Esophagus squamous epithelium (tissue), 5 donors: ENCODE results near the gene TEX29. TPM values are rescaled to one million over a fixed set of nuclear protein-coding genes. Genes with fewer than 3 reads are reported as not detected.

Source experiments
- DNase-seq: peaks from one replicate; lab custom pipeline; 2025; lab: John Stamatoyannopoulos, UW
- H3K27ac ChIP-seq, 4 donors: fragments of 200-600 bp; sonication (generic); one replicate each; pipeline ENCODE4 v1.5.1; 2016 to 2019; ENCODE audit warnings: mild to moderate bottlenecking in 1 of 4
- H3K27me3 ChIP-seq, 4 donors: fragments of 200-600 bp; sonication (generic); 1 replicate in 3 of 4; 2 replicates in 1 of 4; pipeline versions ENCODE4 v1.5.1 to v1.6.0; 2017 to 2021; ENCODE audit warnings: antibody characterized with exemption in 1 of 4
- H3K36me3 ChIP-seq, 3 donors: fragments of 200-600 bp; sonication (generic); one replicate each; pipeline ENCODE4 v1.5.1; 2016 to 2019
- H3K4me1 ChIP-seq, 3 donors: fragments of 200-600 bp; sonication (generic); one replicate each; pipeline ENCODE4 v1.5.1; 2017 to 2019
- H3K4me3 ChIP-seq, 4 donors: fragments of 200-600 bp; sonication (generic); 1 replicate in 3 of 4; 2 replicates in 1 of 4; pipeline ENCODE4 v1.5.1; 2016 to 2019; ENCODE audit warnings: mild to moderate bottlenecking in 2 of 4, moderate library complexity in 1 of 4
- H3K9me3 ChIP-seq, 3 donors: fragments of 200-600 bp; sonication (generic); one replicate each; pipeline ENCODE4 v1.5.1; 2016 to 2019
- POLR2A ChIP-seq, 4 donors: fragments of 450-650 bp; IDR thresholded peaks; one replicate each; pipeline ENCODE4 v1.6.1; 2017; ENCODE audit warnings: antibody characterized with exemption in 4 of 4, mild to moderate bottlenecking in 4 of 4, moderate library complexity in 3 of 4
- WGBS, 2 donors: methylation state at CpG; one replicate each; pipeline ENCODE4 v1.1.5; 2018; 5-methylcytosine and 5-hydroxymethylcytosine counted together
- intact Hi-C: fragments of 100-400 bp; cut with DNase I; formaldehyde crosslinking; loops from one replicate; pipeline ENCODE4 v1.15.0; 2022
- total RNA-seq, 4 donors: library from RNA; depleted of rRNA; stranded (reverse); fragments of >200 nt; gene quantifications; one replicate each; pipeline ENCODE4 v1.1.0, GENCODE V29; 2016
- TF ChIP-seq, protein P1 (sequence below), 6 experiments: fragments of 450-650 bp in 4 of 6; fragments of 200-600 bp in 2 of 6; sonication (generic) in 2 of 6; IDR thresholded peaks; one replicate each; pipeline ENCODE4 v1.5.1; 2016 to 2019; ENCODE audit warnings: antibody characterized with exemption in 6 of 6, mild to moderate bottlenecking in 4 of 6, moderate library complexity in 4 of 6
- donor health status: DM: yes; HTN: yes; CAD: no.

TEX29 gene
- total RNA-seq, 4 donors from 2014 or later: not detected

DNA sequence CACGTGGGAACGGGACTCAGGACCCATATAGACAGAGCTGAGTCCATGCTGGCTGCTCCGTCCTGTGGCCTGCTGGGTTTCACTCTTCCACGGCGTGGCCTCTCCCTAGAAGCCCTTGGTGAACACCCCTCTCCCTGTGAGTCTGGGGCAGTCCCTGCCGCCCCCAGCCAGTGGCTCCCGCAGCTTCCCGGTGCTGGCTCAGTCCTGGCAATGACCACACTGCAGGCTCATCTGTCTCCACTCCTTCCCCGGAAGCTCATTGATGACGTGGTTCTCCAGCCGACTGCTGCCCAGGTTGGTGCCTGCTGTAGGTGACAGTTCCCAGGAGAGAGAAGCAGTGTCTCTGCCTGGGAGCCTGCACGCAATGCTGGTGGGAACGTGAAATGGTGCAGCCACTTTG is 2.1 kb upstream of the TEX29 start:
- Histone ChIP-seq H3K4me3 (no peak overlapping the region), H3K27me3 (no peaks in the 10 kb centered on the region), H3K9me3 (no peaks in the 10 kb centered on the region), H3K36me3 (peaks cover 0 to 7% (median 0%) of the 10 kb centered on the region in 3 donors), H3K4me1 (no peaks in the 10 kb centered on the region), H3K27ac (no peak overlapping the region)
- DNase-seq: no peak
- WGBS, 2 donors: 87 to 94% methylated on average over 3 to 8 of the region's 13 CpGs
- intact Hi-C loops: no loop called here
- no peak for TF ChIP-seq POLR2A (IDR thresholded peaks at IDR 0.05)
- TF ChIP-seq, protein P1, sequence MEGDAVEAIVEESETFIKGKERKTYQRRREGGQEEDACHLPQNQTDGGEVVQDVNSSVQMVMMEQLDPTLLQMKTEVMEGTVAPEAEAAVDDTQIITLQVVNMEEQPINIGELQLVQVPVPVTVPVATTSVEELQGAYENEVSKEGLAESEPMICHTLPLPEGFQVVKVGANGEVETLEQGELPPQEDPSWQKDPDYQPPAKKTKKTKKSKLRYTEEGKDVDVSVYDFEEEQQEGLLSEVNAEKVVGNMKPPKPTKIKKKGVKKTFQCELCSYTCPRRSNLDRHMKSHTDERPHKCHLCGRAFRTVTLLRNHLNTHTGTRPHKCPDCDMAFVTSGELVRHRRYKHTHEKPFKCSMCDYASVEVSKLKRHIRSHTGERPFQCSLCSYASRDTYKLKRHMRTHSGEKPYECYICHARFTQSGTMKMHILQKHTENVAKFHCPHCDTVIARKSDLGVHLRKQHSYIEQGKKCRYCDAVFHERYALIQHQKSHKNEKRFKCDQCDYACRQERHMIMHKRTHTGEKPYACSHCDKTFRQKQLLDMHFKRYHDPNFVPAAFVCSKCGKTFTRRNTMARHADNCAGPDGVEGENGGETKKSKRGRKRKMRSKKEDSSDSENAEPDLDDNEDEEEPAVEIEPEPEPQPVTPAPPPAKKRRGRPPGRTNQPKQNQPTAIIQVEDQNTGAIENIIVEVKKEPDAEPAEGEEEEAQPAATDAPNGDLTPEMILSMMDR (IDR thresholded peaks at IDR 0.05): no peak

DNA sequence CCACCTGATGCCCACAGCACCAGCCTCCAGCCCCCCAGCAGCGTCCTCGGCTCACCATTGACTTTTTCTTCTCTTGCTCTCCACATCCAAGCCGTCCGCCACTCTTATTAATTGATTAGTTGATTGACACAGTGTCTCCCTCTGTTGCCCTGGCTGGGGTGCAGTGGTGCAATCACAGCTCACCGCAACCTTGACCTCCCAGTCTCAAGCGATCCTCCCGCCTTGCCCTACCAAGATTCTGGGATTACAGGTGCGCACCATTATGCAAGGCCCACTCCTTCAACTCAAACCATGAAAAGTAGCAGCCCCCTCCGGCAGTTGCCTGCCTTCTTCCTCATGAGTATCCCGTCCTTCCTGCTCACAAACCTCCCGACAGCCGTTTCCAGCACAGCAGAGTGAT is 921 bp upstream of the TEX29 start:
- intact Hi-C loops: no loop called here
- H3K27ac ChIP-seq: no peak overlapping the region
- DNase-seq: no peak
- peaks cover 0 to 7% (median 0%) of the 10 kb centered on the region in 3 donors for H3K36me3 ChIP-seq
- 90 to 95% methylated on average over 12 of the region's 12 CpGs for WGBS, 2 donors
- H3K4me3 ChIP-seq: no peak overlapping the region
- no peaks in the 10 kb centered on the region for H3K27me3 ChIP-seq
- H3K9me3 ChIP-seq: no peaks in the 10 kb centered on the region
- TF ChIP-seq POLR2A (IDR thresholded peaks at IDR 0.05): no peak
- TF ChIP-seq, protein P1 (IDR thresholded peaks at IDR 0.05): no peak
- H3K4me1 ChIP-seq: no peaks in the 10 kb centered on the region

DNA sequence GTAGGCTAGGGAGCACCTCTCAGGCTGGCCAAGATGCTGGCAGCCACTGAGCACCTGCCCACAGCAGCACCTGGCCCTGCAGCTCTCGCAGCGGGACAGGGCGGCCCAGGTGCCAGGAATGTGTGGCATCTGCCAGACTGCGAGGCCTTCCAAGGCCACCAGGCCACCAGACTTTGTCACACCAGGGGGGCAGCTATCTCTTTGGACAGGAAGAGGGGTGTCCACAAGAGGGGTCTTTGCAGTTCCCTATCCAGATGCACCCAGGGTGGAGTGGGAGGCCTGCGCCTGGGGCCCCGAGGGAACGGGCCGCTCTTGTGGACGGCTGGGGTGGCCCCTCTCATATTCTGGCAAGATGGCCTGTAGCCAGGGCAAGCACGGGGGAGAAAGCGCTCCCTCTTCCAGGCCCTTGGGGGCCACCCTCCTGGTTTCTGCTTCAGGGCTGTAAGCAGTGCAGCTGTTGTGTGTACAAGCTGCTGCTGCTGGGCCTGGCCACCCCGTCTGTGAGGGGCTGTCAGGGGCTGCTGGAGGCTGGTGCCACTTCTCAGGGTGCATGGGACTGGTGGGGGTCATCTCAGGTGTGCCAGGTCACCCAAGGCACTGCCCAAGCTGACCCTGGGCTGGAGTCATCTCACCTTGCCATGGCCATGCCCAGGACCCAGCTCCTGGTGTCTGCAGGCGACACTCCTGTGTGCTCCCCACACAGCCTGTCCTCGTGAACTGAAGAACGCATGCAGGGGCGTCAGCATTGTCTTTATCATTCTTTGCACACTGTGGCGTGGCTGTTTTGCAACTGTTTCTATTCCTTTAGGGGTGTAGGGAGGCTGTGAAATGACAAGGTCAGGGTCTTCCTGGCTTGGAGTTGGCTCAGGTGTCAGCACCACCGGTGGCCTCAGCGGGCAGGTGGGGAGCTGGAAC is 1.8 kb downstream of the TEX29 start:
- no peak for DNase-seq
- Histone ChIP-seq H3K36me3 (no peaks in the 10 kb centered on the region), H3K9me3 (no peaks in the 10 kb centered on the region), H3K4me1 (no peaks in the 10 kb centered on the region), H3K27ac (no peak overlapping the region), H3K27me3 (no peaks in the 10 kb centered on the region), H3K4me3 (no peak overlapping the region)
- WGBS, 2 donors: 83 to 96% methylated on average over 9 to 13 of the region's 19 CpGs
- TF ChIP-seq, protein P1 (IDR thresholded peaks at IDR 0.05): no peak
- TF ChIP-seq POLR2A (IDR thresholded peaks at IDR 0.05): no peak
- intact Hi-C loops: no loop called here

DNA sequence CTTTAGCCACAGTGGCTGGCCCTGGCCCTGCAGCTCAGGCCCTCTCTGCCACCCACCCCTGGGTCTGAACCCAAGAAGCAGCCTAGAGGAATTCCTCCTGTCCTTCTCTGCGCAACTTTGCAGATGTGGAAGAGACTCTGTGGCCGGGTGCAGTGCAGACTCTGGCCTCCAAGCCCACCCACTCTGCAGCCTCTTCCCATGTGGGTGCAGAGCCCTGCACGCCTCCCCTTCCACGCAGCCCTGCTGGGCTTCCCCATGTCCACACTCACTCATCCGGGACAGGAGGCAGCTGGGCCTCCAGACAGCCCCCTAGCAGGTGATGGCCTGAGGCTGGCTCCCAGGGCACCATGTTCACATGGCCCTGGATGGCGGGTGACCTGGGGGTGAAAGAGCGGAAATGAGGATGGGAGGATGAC is 2.5 kb downstream of the TEX29 start:
- no peak for DNase-seq
- no peaks in the 10 kb centered on the region for H3K4me1 ChIP-seq
- WGBS, 2 donors: 75% methylated on average over 5 of the region's 7 CpGs; no CpG with 5 or more reads in 1 of the 2 donors
- no peaks in the 10 kb centered on the region for H3K9me3 ChIP-seq
- H3K27me3 ChIP-seq: no peaks in the 10 kb centered on the region
- H3K4me3 ChIP-seq: no peak overlapping the region
- intact Hi-C loops: no loop called here
- H3K27ac ChIP-seq: no peak overlapping the region
- no peaks in the 10 kb centered on the region for H3K36me3 ChIP-seq
- TF ChIP-seq, protein P1 (IDR thresholded peaks at IDR 0.05): no peak
- TF ChIP-seq POLR2A (IDR thresholded peaks at IDR 0.05): no peak

DNA sequence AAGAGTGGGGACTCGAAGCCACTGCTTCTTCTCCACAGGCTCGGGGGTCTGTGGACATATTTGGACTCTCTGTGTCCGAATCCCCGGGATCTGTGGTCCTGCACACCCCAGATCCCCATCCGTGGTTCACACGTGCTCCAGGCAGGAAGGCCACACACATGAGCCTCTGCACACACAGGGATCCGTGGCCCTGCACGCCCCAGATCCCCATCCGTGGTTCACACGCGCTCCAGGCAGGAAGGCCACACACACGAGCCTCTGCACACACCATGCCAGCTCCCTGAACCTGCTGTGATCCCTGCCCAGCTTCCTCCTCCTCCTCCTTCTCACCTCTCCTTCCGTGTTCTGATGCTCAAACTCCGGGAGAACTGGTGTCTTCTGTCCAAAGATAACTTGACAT is 3.1 kb downstream of the TEX29 start:
- intact Hi-C loops: no loop called here
- no peak for DNase-seq
- Histone ChIP-seq H3K27ac (no peak overlapping the region), H3K4me3 (no peak overlapping the region), H3K4me1 (no peaks in the 10 kb centered on the region), H3K27me3 (no peaks in the 10 kb centered on the region), H3K9me3 (no peaks in the 10 kb centered on the region), H3K36me3 (no peaks in the 10 kb centered on the region)
- 78 to 92% methylated on average over 7 to 14 of the region's 14 CpGs for WGBS, 2 donors
- TF ChIP-seq POLR2A (IDR thresholded peaks at IDR 0.05): no peak
- TF ChIP-seq, protein P1 (IDR thresholded peaks at IDR 0.05): no peak
